Ovary (tissue), 9 donors: Measurements from ENCODE around the gene SMARCD1. TPM values are rescaled to one million over a fixed set of nuclear protein-coding genes. Genes with fewer than 3 reads are reported as not detected.

ENCODE experiments used
- DNase-seq, 5 donors: peaks; one replicate each; pipeline ENCODE4 v3.0.0-alpha.2; 2019 to 2020
- H3K27ac ChIP-seq, 2 donors: fragments of 200-600 bp; one replicate each; pipeline versions ENCODE4 v1.5.1 to v1.8.0; 2019 to 2022
- H3K27me3 ChIP-seq: fragments of 200-600 bp; one replicate; pipeline ENCODE4 v1.8.0; 2022
- H3K36me3 ChIP-seq: fragments of 200-600 bp; sonication (generic); one replicate; pipeline ENCODE4 v1.5.1; 2019
- H3K4me1 ChIP-seq: one replicate; pipeline ENCODE4 v1.8.1; 2013; ENCODE audit warnings: mild to moderate bottlenecking, moderate library complexity; ENCODE audit not compliant: insufficient read depth
- H3K4me3 ChIP-seq: fragments of 200-600 bp; sonication (generic); one replicate; pipeline ENCODE4 v1.5.1; 2017
- H3K9me3 ChIP-seq, 2 donors: fragments of 200-600 bp in 1 of 2; sonication (generic) in 1 of 2; one replicate each; pipeline versions ENCODE4 v1.5.1 to v1.8.1; 2013 to 2019; ENCODE audit warnings: mild to moderate bottlenecking in 1 of 2, moderate library complexity in 1 of 2
- EP300 ChIP-seq: sonication (generic); formaldehyde crosslinking; IDR thresholded peaks from one replicate; pipeline ENCODE4 v1.6.1; 2017; ENCODE audit warnings: antibody characterized with exemption
- POLR2A ChIP-seq: fragments of 450-650 bp; IDR thresholded peaks from one replicate; pipeline ENCODE4 v1.6.1; 2017; ENCODE audit warnings: antibody characterized with exemption, mild to moderate bottlenecking, moderate library complexity
- WGBS, 3 donors: extraction: QIAGEN DNeasy Blood & Tissue Kit in 1 of 3; methylation state at CpG; one replicate each; pipeline versions ENCODE4 v1.1.5 to v1.1.7; 2013 to 2017; 5-methylcytosine and 5-hydroxymethylcytosine counted together
- intact Hi-C, 4 donors: fragments of 100-400 bp; cut with DNase I; formaldehyde crosslinking; loops; one replicate each; pipeline versions ENCODE4 v1.11.0 to v1.15.1; 2022 to 2023
- polyA plus RNA-seq, 2 donors: library from polyadenylated mRNA; stranded (reverse); fragments of 200-250 nt in 1 of 2; fragments of 350-450 nt in 1 of 2; fragmentation: Illumina TruSeq in 1 of 2; extraction: RNeasy Lipid Tissue Mini Kit (QIAGEN cat#74804) in 1 of 2; gene quantifications; one replicate each; pipeline ENCODE4 v1.2.3, GENCODE V29; 2013 to 2014
- total RNA-seq, 7 donors: library from RNA; depleted of rRNA in 2 of 7; stranded (reverse); fragments of >200 nt in 2 of 7; fragmentation: NEBNext Ultra II Directional in 3 of 7; extraction: Animal tissue kit (Norgen Biotek cat#: 25700) in 3 of 7; gene quantifications; one replicate each; pipeline versions ENCODE4 v1.1.0 to v1.2.4, GENCODE V29; 2016 to 2023
- TF ChIP-seq, protein P1 (sequence below), 3 donors: fragments of 450-650 bp in 2 of 3; fragments of 200-600 bp in 1 of 3; IDR thresholded peaks; one replicate each; pipeline versions ENCODE4 v1.5.1 to v1.8.0; 2016 to 2022; ENCODE audit warnings: antibody characterized with exemption in 3 of 3, mild to moderate bottlenecking in 1 of 3
- donor health status: DM: no; HTN: no; CAD: no; lungs with moderate emphysema.
- donor health status: DM: no; HTN: no; CAD: no.
- donor health status: Bipolar disorder and iron deficiency.
- donor health status: DM: yes; HTN: yes; CAD: no.
- donor health status: DM: no; HTN: no; CAD: no.
- donor health status: DM: yes; HTN: yes; CAD: no.

Gene SMARCD1
- total and polyA plus RNA-seq, 9 donors, result 26.1 to 57.7 (median 50.7) TPM

- Histone ChIP-seq H3K9me3 (no peaks in the 10 kb centered on the region), H3K27me3 (no peaks in the 10 kb centered on the region), H3K4me3 (no peak overlapping the region), H3K27ac (no peak overlapping the region), H3K36me3 (no peaks in the 10 kb centered on the region), H3K4me1 (peaks cover 2% of the 10 kb centered on the region)
- TF ChIP-seq EP300 (no peak), POLR2A (no peak)
- TF ChIP-seq, protein P1, sequence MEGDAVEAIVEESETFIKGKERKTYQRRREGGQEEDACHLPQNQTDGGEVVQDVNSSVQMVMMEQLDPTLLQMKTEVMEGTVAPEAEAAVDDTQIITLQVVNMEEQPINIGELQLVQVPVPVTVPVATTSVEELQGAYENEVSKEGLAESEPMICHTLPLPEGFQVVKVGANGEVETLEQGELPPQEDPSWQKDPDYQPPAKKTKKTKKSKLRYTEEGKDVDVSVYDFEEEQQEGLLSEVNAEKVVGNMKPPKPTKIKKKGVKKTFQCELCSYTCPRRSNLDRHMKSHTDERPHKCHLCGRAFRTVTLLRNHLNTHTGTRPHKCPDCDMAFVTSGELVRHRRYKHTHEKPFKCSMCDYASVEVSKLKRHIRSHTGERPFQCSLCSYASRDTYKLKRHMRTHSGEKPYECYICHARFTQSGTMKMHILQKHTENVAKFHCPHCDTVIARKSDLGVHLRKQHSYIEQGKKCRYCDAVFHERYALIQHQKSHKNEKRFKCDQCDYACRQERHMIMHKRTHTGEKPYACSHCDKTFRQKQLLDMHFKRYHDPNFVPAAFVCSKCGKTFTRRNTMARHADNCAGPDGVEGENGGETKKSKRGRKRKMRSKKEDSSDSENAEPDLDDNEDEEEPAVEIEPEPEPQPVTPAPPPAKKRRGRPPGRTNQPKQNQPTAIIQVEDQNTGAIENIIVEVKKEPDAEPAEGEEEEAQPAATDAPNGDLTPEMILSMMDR (IDR thresholded peaks at IDR 0.05), result no peak
- intact Hi-C loops, result loop anchor here in 1 of 4 donors (10.0 kb wide), 1 partner anchor 229 kb away; no protein-coding TSS in a partner anchor
- 62 to 80% (median 64%) methylated on average over 5 of the region's 5 CpGs for WGBS, 3 donors
- no peak for DNase-seq
Observed at GRCh38 chr12:50086148-50086547, 1.0 kb downstream of the SMARCD1 start.

- 70 to 80% (median 72%) methylated on average over 9 of the region's 9 CpGs for WGBS, 3 donors
- H3K9me3 ChIP-seq, result no peaks in the 10 kb centered on the region
- peaks cover 2% of the 10 kb centered on the region for H3K4me1 ChIP-seq
- no peaks in the 10 kb centered on the region for H3K27me3 ChIP-seq
- no peaks in the 10 kb centered on the region for H3K36me3 ChIP-seq
- no peak for DNase-seq
- H3K27ac ChIP-seq, result no peak overlapping the region
- intact Hi-C loops, result loop anchor here in 1 of 4 donors (10.0 kb wide), 1 partner anchor 228 kb away; no protein-coding TSS in a partner anchor
- H3K4me3 ChIP-seq, result no peak overlapping the region
- TF ChIP-seq EP300 (no peak), POLR2A (no peak)
- TF ChIP-seq, protein P1 (IDR thresholded peaks at IDR 0.05), result no peak
Observed at GRCh38 chr12:50087151-50087550, 2.0 kb downstream of the SMARCD1 start.

GRCh38 chr12:50087995-50088394 lies 2.9 kb downstream of the SMARCD1 start:
- Histone ChIP-seq H3K4me3 (no peak overlapping the region), H3K36me3 (no peaks in the 10 kb centered on the region), H3K4me1 (peaks cover 2% of the 10 kb centered on the region), H3K27me3 (no peaks in the 10 kb centered on the region), H3K27ac (no peak overlapping the region), H3K9me3 (no peaks in the 10 kb centered on the region)
- 65 to 72% (median 69%) methylated on average over 3 of the region's 3 CpGs for WGBS, 3 donors
- DNase-seq, result no peak
- no peak for TF ChIP-seq EP300
- TF ChIP-seq, protein P1 (IDR thresholded peaks at IDR 0.05), result no peak
- TF ChIP-seq POLR2A, result no peak
- intact Hi-C loops, result loop anchor here in 1 of 4 donors (10.0 kb wide), 1 partner anchor 227 kb away; no protein-coding TSS in a partner anchor

- H3K27me3 ChIP-seq, result no peaks in the 10 kb centered on the region
- no peak overlapping the region for H3K4me3 ChIP-seq
- WGBS, 3 donors, result 18 to 32% (median 24%) methylated on average over 3 of the region's 3 CpGs
- no peaks in the 10 kb centered on the region for H3K9me3 ChIP-seq
- no peaks in the 10 kb centered on the region for H3K36me3 ChIP-seq
- intact Hi-C loops, result loop anchor here in 1 of 4 donors (10.0 kb wide), 1 partner anchor 226 kb away; no protein-coding TSS in a partner anchor
- H3K4me1 ChIP-seq, result peaks cover 2% of the 10 kb centered on the region
- TF ChIP-seq, protein P1 (IDR thresholded peaks at IDR 0.05), result peak in 1 of 3 donors; percentile 46
- no peak for TF ChIP-seq POLR2A
- no peak for TF ChIP-seq EP300
- H3K27ac ChIP-seq, result no peak overlapping the region
- peak in 1 of 5 donors; percentile 51 for DNase-seq
Observed at GRCh38 chr12:50088577-50089335, 3.6 kb downstream of the SMARCD1 start.
